Measurements from ENCODE around the gene RHOXF1.
"Not testable (repeated sequence)": the region's sequence is repeated elsewhere in the genome, so short reads cannot be mapped to it uniquely, and the experiment has no call there.

RHOXF1 gene

GRCh38 chrX:120136840-120137239 is 21.1 kb upstream of the RHOXF1 start:
- H3K36me3 ChIP-seq (ENCODE audit: control insufficient read depth in 2 of 2, insufficient read depth in 2 of 2, low read length in 2 of 2): no peaks in the 10 kb centered on the region
- no peak overlapping the region for H3K4me3 ChIP-seq (ENCODE audit: low read length in 2 of 2)
- H3K9ac ChIP-seq (ENCODE audit: low read depth in 1 of 2, low read length in 2 of 2): no peak overlapping the region
- H3K27me3 ChIP-seq (ENCODE audit: control insufficient read depth in 2 of 2, insufficient read depth in 2 of 2, low read length in 2 of 2): no peaks in the 10 kb centered on the region
- no peaks in the 10 kb centered on the region for H3K9me3 ChIP-seq (ENCODE audit: control insufficient read depth in 2 of 2, low read length in 2 of 2)
- no peak overlapping the region for H3K27ac ChIP-seq (ENCODE audit: low read depth in 2 of 2, low read length in 2 of 2)
- H3K4me1 ChIP-seq (ENCODE audit: control insufficient read depth in 2 of 2, insufficient read depth in 2 of 2, low read length in 2 of 2): no peaks in the 10 kb centered on the region

- Histone ChIP-seq H3K4me1 (ENCODE audit: control insufficient read depth in 2 of 2, insufficient read depth in 2 of 2, low read length in 2 of 2) (no peaks in the 10 kb centered on the region), H3K27ac (ENCODE audit: low read depth in 2 of 2, low read length in 2 of 2) (no peak overlapping the region), H3K36me3 (ENCODE audit: control insufficient read depth in 2 of 2, insufficient read depth in 2 of 2, low read length in 2 of 2) (no peaks in the 10 kb centered on the region), H3K9ac (ENCODE audit: low read depth in 1 of 2, low read length in 2 of 2) (no peak overlapping the region), H3K27me3 (ENCODE audit: control insufficient read depth in 2 of 2, insufficient read depth in 2 of 2, low read length in 2 of 2) (no peaks in the 10 kb centered on the region), H3K9me3 (ENCODE audit: control insufficient read depth in 2 of 2, low read length in 2 of 2) (no peaks in the 10 kb centered on the region), H3K4me3 (ENCODE audit: low read length in 2 of 2) (no peak overlapping the region)
These were observed 20.4 kb upstream of the RHOXF1 start for GRCh38 chrX:120136128-120136527.

DNA sequence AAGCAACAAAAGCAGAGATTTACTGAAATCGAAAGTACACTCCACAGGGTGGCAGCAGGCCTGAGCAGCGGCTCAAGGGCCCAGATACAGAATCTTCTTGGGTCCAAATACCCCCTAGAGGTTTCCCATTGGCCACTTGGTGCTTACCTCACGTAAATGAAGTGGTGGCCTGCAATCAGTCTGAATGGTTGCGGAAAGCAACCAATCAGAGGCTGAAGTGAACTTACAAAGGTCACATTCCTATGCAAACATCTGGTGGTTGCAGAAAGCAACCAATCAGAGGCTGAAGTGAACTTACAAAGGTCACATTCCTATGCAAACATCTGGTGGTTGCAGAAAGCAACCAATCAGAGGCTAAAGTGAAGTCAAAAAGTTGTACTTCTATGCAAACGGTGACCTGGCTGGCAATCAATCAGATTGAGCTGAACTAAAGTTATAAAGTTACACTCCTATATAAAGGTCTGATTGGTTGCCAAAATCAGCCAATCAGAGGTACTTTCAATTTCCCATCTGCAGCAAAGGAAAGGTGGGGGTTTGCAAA is 12.7 kb upstream of the RHOXF1 start:
- not testable (repeated sequence) for H3K4me3 ChIP-seq (ENCODE audit: low read length in 2 of 2); H3K27me3 ChIP-seq (ENCODE audit: control insufficient read depth in 2 of 2, insufficient read depth in 2 of 2, low read length in 2 of 2)

DNA sequence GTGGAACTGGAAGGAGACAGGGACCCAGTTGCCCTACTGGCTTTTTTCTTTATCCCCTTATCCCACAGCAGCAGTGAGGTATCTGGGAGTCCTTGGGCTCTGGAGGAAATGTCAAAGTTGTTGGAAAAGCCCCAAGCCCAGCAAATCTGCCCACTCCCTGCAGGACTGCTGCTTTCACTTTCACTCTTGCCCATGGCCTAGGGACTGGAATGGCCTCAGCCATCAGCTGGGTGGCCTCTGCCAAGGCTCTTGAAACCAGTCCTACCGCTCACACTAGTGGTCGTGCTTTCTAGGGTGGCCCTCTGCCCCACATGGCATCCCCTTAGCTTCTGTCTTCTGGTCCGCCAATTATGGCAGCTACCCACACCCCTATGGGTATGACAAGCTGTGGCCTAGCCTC is 9.7 kb upstream of the RHOXF1 start:
- Histone ChIP-seq H3K27ac (ENCODE audit: low read depth in 2 of 2, low read length in 2 of 2) (no peak overlapping the region), H3K27me3 (ENCODE audit: control insufficient read depth in 2 of 2, insufficient read depth in 2 of 2, low read length in 2 of 2) (no peaks in the 10 kb centered on the region), H3K36me3 (ENCODE audit: control insufficient read depth in 2 of 2, insufficient read depth in 2 of 2, low read length in 2 of 2) (no peaks in the 10 kb centered on the region), H3K4me3 (ENCODE audit: low read length in 2 of 2) (no peak overlapping the region), H3K4me1 (ENCODE audit: control insufficient read depth in 2 of 2, insufficient read depth in 2 of 2, low read length in 2 of 2) (no peaks in the 10 kb centered on the region), H3K9ac (ENCODE audit: low read depth in 1 of 2, low read length in 2 of 2) (no peak overlapping the region), H3K9me3 (ENCODE audit: control insufficient read depth in 2 of 2, low read length in 2 of 2) (no peaks in the 10 kb centered on the region)

More for the DNA sequence above, 12.7 kb upstream of the RHOXF1 start:
- H3K9me3 ChIP-seq (ENCODE audit: control insufficient read depth in 2 of 2, low read length in 2 of 2); H3K36me3 ChIP-seq (ENCODE audit: control insufficient read depth in 2 of 2, insufficient read depth in 2 of 2, low read length in 2 of 2); H3K4me1 ChIP-seq (ENCODE audit: control insufficient read depth in 2 of 2, insufficient read depth in 2 of 2, low read length in 2 of 2); H3K9ac ChIP-seq (ENCODE audit: low read depth in 1 of 2, low read length in 2 of 2); H3K27ac ChIP-seq (ENCODE audit: low read depth in 2 of 2, low read length in 2 of 2): not testable (repeated sequence)

DNA sequence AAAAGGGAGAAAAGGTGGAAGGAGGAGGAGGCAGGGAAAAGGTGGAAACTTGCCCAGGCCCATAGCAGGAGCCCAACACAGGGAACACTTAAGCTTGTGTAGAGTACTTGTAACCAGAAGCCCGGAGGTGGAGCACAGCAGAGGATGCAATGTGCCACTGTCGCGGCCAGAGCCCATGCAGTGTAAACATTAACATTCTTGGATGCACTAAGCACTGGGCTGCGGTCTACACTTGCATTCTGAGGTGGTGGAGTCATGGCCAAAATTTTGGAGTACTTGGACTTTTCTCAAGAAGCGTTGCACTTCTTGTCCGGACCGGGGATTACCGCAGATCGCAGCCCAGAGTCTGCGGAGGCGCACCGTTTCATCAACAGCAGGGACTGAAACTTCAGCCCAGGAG is 4.5 kb upstream of the RHOXF1 start:
- Histone ChIP-seq H3K4me1 (ENCODE audit: control insufficient read depth in 2 of 2, insufficient read depth in 2 of 2, low read length in 2 of 2) (no peaks in the 10 kb centered on the region), H3K9ac (ENCODE audit: low read depth in 1 of 2, low read length in 2 of 2) (no peak overlapping the region), H3K27ac (ENCODE audit: low read depth in 2 of 2, low read length in 2 of 2) (no peak overlapping the region)

DNA sequence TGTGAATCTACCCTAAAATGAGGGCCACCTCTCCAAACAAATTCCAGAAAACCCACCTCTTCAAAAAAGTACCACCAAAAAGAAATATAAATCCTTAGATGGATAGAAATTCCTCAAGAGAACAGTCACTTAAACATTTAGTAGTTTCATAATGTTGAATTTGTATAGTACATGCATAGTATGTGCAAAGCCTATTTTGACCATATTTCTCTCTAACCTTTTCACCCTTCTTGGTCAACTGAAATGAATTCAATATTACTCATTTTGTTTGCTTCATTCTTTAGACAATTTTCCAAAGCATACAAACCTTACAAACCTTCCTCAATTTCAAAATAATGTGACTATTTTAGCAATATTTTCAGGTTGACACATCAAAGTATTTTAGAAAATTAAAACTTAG is 4.1 kb downstream of the RHOXF1 start:
- H3K4me1 ChIP-seq (ENCODE audit: control insufficient read depth in 2 of 2, insufficient read depth in 2 of 2, low read length in 2 of 2): no peaks in the 10 kb centered on the region
- H3K4me3 ChIP-seq (ENCODE audit: low read length in 2 of 2): no peak overlapping the region
- H3K27me3 ChIP-seq (ENCODE audit: control insufficient read depth in 2 of 2, insufficient read depth in 2 of 2, low read length in 2 of 2): no peaks in the 10 kb centered on the region
- H3K36me3 ChIP-seq (ENCODE audit: control insufficient read depth in 2 of 2, insufficient read depth in 2 of 2, low read length in 2 of 2): no peaks in the 10 kb centered on the region
- H3K9me3 ChIP-seq (ENCODE audit: control insufficient read depth in 2 of 2, low read length in 2 of 2): no peaks in the 10 kb centered on the region
- no peak overlapping the region for H3K27ac ChIP-seq (ENCODE audit: low read depth in 2 of 2, low read length in 2 of 2)
- no peak overlapping the region for H3K9ac ChIP-seq (ENCODE audit: low read depth in 1 of 2, low read length in 2 of 2)

More for the DNA sequence above, 4.5 kb upstream of the RHOXF1 start:
- H3K27me3 ChIP-seq (ENCODE audit: control insufficient read depth in 2 of 2, insufficient read depth in 2 of 2, low read length in 2 of 2): no peaks in the 10 kb centered on the region
- H3K4me3 ChIP-seq (ENCODE audit: low read length in 2 of 2): no peak overlapping the region
- H3K36me3 ChIP-seq (ENCODE audit: control insufficient read depth in 2 of 2, insufficient read depth in 2 of 2, low read length in 2 of 2): no peaks in the 10 kb centered on the region
- H3K9me3 ChIP-seq (ENCODE audit: control insufficient read depth in 2 of 2, low read length in 2 of 2): no peaks in the 10 kb centered on the region

GRCh38 chrX:120109378-120109777 is 6.3 kb downstream of the RHOXF1 start:
- Histone ChIP-seq H3K4me3 (ENCODE audit: low read length in 2 of 2) (no peak overlapping the region), H3K9me3 (ENCODE audit: control insufficient read depth in 2 of 2, low read length in 2 of 2) (no peaks in the 10 kb centered on the region), H3K27ac (ENCODE audit: low read depth in 2 of 2, low read length in 2 of 2) (no peak overlapping the region), H3K27me3 (ENCODE audit: control insufficient read depth in 2 of 2, insufficient read depth in 2 of 2, low read length in 2 of 2) (no peaks in the 10 kb centered on the region), H3K9ac (ENCODE audit: low read depth in 1 of 2, low read length in 2 of 2) (no peak overlapping the region), H3K36me3 (ENCODE audit: control insufficient read depth in 2 of 2, insufficient read depth in 2 of 2, low read length in 2 of 2) (no peaks in the 10 kb centered on the region), H3K4me1 (ENCODE audit: control insufficient read depth in 2 of 2, insufficient read depth in 2 of 2, low read length in 2 of 2) (no peaks in the 10 kb centered on the region)

DNA sequence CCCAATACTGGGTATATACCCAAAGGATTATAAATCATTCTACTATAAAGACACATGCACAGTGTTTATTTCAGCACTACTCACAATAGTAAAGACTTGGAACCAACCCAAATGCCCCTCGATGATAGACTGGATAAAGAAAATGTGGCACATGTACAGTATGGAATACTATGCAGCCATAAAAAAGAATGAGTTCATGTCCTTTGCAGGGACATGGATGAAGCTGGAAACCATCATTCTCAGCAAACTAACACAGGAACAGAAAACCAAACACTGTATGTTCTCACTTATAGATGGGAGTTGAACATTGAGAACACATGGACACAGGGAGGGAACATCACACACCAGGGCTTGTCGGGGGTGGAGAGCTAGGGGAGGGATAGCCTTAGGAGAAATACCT is 11.0 kb downstream of the RHOXF1 start:
- H3K4me1 ChIP-seq (ENCODE audit: control insufficient read depth in 2 of 2, insufficient read depth in 2 of 2, low read length in 2 of 2); H3K27ac ChIP-seq (ENCODE audit: low read depth in 2 of 2, low read length in 2 of 2); H3K27me3 ChIP-seq (ENCODE audit: control insufficient read depth in 2 of 2, insufficient read depth in 2 of 2, low read length in 2 of 2); H3K9ac ChIP-seq (ENCODE audit: low read depth in 1 of 2, low read length in 2 of 2); H3K4me3 ChIP-seq (ENCODE audit: low read length in 2 of 2); H3K36me3 ChIP-seq (ENCODE audit: control insufficient read depth in 2 of 2, insufficient read depth in 2 of 2, low read length in 2 of 2): not testable (repeated sequence)
- H3K9me3 ChIP-seq (ENCODE audit: control insufficient read depth in 2 of 2, low read length in 2 of 2): peaks cover 7 to 11% of the 10 kb centered on the region in 2 donors

DNA sequence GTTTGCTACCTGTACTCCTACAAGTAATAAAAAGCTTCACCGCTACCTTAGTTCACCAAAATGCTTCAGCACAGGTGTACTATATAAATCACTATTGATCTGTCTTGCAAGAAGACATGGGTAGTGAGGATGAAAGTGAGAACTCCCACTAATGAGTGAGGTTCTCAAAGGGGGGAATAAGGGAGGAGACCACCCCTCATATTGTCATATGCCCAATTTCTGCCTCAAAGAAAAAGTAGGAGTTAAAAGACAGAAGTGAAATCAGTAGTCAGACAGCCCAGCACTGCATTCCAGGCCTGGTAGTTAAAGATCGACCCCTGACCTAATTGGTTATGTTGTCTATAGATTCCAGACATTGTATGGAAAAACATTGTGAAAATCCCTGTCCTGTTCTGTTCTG is 14.7 kb downstream of the RHOXF1 start:
- H3K27me3 ChIP-seq (ENCODE audit: control insufficient read depth in 2 of 2, insufficient read depth in 2 of 2, low read length in 2 of 2); H3K36me3 ChIP-seq (ENCODE audit: control insufficient read depth in 2 of 2, insufficient read depth in 2 of 2, low read length in 2 of 2); H3K4me1 ChIP-seq (ENCODE audit: control insufficient read depth in 2 of 2, insufficient read depth in 2 of 2, low read length in 2 of 2); H3K4me3 ChIP-seq (ENCODE audit: low read length in 2 of 2); H3K9ac ChIP-seq (ENCODE audit: low read depth in 1 of 2, low read length in 2 of 2); H3K27ac ChIP-seq (ENCODE audit: low read depth in 2 of 2, low read length in 2 of 2): not testable (repeated sequence)
- H3K9me3 ChIP-seq (ENCODE audit: control insufficient read depth in 2 of 2, low read length in 2 of 2): peaks cover 7 to 11% of the 10 kb centered on the region in 2 donors

DNA sequence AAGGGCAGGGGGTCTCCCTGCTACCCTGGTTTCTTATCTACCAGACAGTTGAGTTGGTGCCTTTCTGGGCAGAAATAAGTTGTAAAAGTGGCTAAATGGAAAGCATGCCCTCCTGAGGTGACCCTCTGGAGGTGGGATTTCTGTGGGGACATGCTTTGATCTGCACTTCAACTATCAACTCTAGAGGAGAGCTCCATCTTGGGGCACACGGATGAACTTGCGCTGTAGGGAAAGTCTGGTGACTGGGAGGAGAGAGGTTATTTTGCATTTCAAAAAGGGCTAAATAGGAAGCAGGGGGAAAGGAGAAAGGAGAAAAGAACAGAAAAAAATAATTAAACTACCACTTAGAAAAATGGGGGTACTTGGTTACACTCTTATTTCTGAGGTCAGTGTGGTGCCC is 25.5 kb downstream of the RHOXF1 start:
- Histone ChIP-seq H3K27me3 (ENCODE audit: control insufficient read depth in 2 of 2, insufficient read depth in 2 of 2, low read length in 2 of 2) (no peaks in the 10 kb centered on the region), H3K9ac (ENCODE audit: low read depth in 1 of 2, low read length in 2 of 2) (no peak overlapping the region), H3K4me3 (ENCODE audit: low read length in 2 of 2) (no peak overlapping the region), H3K9me3 (ENCODE audit: control insufficient read depth in 2 of 2, low read length in 2 of 2) (no peaks in the 10 kb centered on the region), H3K36me3 (ENCODE audit: control insufficient read depth in 2 of 2, insufficient read depth in 2 of 2, low read length in 2 of 2) (no peaks in the 10 kb centered on the region), H3K27ac (ENCODE audit: low read depth in 2 of 2, low read length in 2 of 2) (no peak overlapping the region), H3K4me1 (ENCODE audit: control insufficient read depth in 2 of 2, insufficient read depth in 2 of 2, low read length in 2 of 2) (no peaks in the 10 kb centered on the region)

All from mucosa of rectum (tissue), 2 donors.